ENCODE measurements around the gene APOL6.
"Not testable (repeated sequence)": the region's sequence is repeated elsewhere in the genome, so short reads cannot be mapped to it uniquely, and the experiment has no call there.

DNA sequence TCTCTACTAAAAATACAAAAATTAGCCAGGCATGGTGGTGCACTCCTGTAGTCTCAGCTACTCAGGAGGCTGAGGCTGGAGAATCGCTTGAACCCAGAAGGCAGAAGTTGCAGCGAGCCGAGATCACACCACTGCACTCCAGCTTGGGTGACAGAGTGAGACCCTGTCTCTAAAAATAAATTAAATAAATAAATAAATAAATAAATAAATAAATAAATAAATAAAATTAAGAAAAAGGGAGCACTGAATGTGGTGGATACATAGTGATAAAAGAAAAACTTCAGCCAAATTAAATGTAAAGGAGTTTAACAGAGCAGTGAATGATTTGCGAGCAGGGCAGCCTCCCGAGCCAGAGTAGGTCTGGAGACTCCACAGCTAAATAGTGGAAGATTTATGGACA, 24.4 kb upstream of the APOL6 start:
- TF ChIP-seq, protein P1, sequence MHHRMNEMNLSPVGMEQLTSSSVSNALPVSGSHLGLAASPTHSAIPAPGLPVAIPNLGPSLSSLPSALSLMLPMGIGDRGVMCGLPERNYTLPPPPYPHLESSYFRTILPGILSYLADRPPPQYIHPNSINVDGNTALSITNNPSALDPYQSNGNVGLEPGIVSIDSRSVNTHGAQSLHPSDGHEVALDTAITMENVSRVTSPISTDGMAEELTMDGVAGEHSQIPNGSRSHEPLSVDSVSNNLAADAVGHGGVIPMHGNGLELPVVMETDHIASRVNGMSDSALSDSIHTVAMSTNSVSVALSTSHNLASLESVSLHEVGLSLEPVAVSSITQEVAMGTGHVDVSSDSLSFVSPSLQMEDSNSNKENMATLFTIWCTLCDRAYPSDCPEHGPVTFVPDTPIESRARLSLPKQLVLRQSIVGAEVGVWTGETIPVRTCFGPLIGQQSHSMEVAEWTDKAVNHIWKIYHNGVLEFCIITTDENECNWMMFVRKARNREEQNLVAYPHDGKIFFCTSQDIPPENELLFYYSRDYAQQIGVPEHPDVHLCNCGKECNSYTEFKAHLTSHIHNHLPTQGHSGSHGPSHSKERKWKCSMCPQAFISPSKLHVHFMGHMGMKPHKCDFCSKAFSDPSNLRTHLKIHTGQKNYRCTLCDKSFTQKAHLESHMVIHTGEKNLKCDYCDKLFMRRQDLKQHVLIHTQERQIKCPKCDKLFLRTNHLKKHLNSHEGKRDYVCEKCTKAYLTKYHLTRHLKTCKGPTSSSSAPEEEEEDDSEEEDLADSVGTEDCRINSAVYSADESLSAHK (CRISPR knock-in tag; IDR thresholded peaks at IDR 0.05; ENCODE audit: borderline replicate concordance) = not testable (repeated sequence)
- TF ChIP-seq, protein P2, sequence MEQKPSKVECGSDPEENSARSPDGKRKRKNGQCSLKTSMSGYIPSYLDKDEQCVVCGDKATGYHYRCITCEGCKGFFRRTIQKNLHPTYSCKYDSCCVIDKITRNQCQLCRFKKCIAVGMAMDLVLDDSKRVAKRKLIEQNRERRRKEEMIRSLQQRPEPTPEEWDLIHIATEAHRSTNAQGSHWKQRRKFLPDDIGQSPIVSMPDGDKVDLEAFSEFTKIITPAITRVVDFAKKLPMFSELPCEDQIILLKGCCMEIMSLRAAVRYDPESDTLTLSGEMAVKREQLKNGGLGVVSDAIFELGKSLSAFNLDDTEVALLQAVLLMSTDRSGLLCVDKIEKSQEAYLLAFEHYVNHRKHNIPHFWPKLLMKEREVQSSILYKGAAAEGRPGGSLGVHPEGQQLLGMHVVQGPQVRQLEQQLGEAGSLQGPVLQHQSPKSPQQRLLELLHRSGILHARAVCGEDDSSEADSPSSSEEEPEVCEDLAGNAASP (CRISPR knock-in tag; IDR thresholded peaks at IDR 0.05; ENCODE audit: borderline replicate concordance) = not testable (repeated sequence)
- TF ChIP-seq, protein P3, sequence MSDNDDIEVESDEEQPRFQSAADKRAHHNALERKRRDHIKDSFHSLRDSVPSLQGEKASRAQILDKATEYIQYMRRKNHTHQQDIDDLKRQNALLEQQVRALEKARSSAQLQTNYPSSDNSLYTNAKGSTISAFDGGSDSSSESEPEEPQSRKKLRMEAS (IDR thresholded peaks at IDR 0.05) = not testable (repeated sequence)
- TF ChIP-seq, protein P4, sequence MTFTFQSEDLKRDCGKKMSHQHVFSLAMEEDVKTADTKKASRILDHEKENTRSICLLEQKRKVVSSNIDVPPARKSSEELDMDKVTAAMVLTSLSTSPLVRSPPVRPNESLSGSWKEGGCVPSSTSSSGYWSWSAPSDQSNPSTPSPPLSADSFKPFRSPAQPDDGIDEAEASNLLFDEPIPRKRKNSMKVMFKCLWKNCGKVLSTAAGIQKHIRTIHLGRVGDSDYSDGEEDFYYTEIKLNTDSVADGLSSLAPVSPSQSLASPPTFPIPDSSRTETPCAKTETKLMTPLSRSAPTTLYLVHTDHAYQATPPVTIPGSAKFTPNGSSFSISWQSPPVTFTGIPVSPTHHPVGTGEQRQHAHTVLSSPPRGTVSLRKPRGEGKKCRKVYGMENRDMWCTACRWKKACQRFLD (CRISPR knock-in tag; IDR thresholded peaks at IDR 0.05; ENCODE audit: borderline replicate concordance) = not testable (repeated sequence)
- TF ChIP-seq, protein P5, sequence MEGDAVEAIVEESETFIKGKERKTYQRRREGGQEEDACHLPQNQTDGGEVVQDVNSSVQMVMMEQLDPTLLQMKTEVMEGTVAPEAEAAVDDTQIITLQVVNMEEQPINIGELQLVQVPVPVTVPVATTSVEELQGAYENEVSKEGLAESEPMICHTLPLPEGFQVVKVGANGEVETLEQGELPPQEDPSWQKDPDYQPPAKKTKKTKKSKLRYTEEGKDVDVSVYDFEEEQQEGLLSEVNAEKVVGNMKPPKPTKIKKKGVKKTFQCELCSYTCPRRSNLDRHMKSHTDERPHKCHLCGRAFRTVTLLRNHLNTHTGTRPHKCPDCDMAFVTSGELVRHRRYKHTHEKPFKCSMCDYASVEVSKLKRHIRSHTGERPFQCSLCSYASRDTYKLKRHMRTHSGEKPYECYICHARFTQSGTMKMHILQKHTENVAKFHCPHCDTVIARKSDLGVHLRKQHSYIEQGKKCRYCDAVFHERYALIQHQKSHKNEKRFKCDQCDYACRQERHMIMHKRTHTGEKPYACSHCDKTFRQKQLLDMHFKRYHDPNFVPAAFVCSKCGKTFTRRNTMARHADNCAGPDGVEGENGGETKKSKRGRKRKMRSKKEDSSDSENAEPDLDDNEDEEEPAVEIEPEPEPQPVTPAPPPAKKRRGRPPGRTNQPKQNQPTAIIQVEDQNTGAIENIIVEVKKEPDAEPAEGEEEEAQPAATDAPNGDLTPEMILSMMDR (CRISPR knock-in tag; IDR thresholded peaks at IDR 0.05) = not testable (repeated sequence)
- TF ChIP-seq, protein P6, sequence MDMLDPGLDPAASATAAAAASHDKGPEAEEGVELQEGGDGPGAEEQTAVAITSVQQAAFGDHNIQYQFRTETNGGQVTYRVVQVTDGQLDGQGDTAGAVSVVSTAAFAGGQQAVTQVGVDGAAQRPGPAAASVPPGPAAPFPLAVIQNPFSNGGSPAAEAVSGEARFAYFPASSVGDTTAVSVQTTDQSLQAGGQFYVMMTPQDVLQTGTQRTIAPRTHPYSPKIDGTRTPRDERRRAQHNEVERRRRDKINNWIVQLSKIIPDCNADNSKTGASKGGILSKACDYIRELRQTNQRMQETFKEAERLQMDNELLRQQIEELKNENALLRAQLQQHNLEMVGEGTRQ (IDR thresholded peaks at IDR 0.05; ENCODE audit: low read depth, low read length) = not testable (repeated sequence)
- TF ChIP-seq, protein P6 (CRISPR knock-in tag; IDR thresholded peaks at IDR 0.05; ENCODE audit: borderline replicate concordance) = not testable (repeated sequence)
- TF ChIP-seq, protein P7, sequence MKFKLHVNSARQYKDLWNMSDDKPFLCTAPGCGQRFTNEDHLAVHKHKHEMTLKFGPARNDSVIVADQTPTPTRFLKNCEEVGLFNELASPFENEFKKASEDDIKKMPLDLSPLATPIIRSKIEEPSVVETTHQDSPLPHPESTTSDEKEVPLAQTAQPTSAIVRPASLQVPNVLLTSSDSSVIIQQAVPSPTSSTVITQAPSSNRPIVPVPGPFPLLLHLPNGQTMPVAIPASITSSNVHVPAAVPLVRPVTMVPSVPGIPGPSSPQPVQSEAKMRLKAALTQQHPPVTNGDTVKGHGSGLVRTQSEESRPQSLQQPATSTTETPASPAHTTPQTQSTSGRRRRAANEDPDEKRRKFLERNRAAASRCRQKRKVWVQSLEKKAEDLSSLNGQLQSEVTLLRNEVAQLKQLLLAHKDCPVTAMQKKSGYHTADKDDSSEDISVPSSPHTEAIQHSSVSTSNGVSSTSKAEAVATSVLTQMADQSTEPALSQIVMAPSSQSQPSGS (CRISPR knock-in tag; IDR thresholded peaks at IDR 0.05) = not testable (repeated sequence)
- not testable (repeated sequence) for TF ChIP-seq ZNF296 (CRISPR knock-in tag; conservative IDR thresholded peaks at IDR 0.05); GABPA (IDR thresholded peaks at IDR 0.05; ENCODE audit: low read depth, low read length); GABPA (CRISPR knock-in tag; IDR thresholded peaks at IDR 0.05; ENCODE audit: low read depth); SNRNP70 (IDR thresholded peaks at IDR 0.05; ENCODE audit: low read depth, low read length); SUZ12 (IDR thresholded peaks at IDR 0.05; ENCODE audit: low read depth, low read length)
- TF ChIP-seq, protein P8, sequence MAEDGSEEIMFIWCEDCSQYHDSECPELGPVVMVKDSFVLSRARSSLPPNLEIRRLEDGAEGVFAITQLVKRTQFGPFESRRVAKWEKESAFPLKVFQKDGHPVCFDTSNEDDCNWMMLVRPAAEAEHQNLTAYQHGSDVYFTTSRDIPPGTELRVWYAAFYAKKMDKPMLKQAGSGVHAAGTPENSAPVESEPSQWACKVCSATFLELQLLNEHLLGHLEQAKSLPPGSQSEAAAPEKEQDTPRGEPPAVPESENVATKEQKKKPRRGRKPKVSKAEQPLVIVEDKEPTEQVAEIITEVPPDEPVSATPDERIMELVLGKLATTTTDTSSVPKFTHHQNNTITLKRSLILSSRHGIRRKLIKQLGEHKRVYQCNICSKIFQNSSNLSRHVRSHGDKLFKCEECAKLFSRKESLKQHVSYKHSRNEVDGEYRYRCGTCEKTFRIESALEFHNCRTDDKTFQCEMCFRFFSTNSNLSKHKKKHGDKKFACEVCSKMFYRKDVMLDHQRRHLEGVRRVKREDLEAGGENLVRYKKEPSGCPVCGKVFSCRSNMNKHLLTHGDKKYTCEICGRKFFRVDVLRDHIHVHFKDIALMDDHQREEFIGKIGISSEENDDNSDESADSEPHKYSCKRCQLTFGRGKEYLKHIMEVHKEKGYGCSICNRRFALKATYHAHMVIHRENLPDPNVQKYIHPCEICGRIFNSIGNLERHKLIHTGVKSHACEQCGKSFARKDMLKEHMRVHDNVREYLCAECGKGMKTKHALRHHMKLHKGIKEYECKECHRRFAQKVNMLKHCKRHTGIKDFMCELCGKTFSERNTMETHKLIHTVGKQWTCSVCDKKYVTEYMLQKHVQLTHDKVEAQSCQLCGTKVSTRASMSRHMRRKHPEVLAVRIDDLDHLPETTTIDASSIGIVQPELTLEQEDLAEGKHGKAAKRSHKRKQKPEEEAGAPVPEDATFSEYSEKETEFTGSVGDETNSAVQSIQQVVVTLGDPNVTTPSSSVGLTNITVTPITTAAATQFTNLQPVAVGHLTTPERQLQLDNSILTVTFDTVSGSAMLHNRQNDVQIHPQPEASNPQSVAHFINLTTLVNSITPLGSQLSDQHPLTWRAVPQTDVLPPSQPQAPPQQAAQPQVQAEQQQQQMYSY (CRISPR knock-in tag; IDR thresholded peaks at IDR 0.05) = not testable (repeated sequence)
